HG03175 (cell line): ENCODE measurements around the gene PIEZO1.
A peak's percentile ranks its signal among the peaks of the same experiment; 100 is the strongest.

Experiments
- ATAC-seq: cut with Tn5 transposase; IDR thresholded peaks from one replicate; pipeline ENCODE4 v1.9.1; 2021; ENCODE audit warnings: mild to moderate bottlenecking, moderate library complexity; ENCODE audit not compliant: unreplicated experiment

PIEZO1 gene

DNA sequence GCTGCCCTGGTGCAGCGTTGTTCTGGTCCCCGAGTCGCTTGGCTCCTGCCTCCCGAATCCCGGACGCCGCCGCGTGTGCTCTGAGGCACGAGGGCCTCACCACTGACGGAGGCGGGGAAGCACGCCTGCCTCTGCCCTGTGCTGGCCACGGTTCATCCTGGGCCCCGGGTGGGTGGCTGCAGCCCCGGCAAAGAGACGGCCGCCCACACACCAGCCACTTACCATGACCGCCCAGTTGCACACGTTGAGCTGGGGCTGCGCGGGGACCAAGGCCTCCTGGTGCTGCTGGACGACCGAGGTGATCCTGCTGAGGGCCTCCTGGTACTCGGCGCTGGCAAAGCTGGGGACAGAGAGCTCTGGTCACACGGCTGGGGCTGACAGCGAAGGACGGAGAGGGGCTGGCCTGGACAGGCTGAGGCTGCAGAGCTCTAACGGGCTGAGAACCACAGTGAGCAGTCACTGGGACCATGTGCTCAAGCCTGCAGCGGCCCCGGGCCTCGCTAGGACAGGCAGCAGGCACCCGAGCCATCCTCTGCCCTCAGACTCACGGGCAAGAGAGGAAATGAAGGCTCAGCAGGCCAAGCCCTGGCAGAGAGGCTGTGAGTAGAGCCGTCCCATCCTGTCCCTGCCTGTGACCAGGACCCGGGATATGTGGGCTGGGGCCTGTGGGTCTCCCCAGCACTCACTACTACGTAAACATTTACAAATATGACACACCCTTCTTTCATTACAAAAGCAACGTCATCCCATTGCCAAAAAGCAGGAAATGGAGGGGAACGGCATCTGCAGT, 33.0 kb upstream of the PIEZO1 start:
- ATAC-seq = no peak

DNA sequence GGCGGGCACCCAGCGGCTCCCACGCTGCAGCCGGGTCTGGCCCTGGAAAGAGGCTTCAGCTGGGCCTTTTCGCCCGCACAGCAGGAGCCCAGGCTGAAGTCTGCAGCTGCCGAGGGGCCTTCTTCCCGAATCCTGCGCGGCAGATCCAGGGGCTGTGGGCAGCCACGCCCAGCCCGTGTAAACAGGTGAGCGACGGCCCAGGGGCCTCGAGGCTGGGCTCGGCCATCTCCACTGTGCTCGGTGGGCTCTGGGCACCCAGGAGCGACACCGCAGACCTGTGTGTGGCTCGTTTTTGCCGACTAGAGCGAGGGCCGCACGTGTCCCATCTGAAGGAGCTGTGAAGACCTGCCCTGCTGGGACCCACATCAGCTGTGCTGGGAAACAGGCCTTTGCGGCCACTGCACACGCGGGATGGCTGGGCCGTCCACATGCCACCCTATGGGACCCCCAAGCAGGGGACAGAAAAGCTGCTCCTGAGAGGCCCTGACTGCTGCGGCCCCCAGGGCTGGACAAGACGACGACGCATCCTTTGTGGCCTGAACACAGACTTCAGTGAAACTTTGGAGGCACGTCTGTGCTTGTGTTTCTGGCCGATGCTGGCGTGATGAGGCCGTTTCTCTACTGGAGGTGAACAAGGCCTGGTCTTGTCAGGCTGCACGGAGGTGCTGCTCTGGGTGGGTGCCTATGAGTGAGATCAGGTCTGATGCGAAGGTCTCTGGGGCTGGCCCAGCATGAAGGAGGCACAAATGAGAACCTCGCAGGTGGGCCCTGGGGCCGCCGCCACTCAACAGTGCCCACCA, 31.9 kb upstream of the PIEZO1 start:
- ATAC-seq = no peak

DNA sequence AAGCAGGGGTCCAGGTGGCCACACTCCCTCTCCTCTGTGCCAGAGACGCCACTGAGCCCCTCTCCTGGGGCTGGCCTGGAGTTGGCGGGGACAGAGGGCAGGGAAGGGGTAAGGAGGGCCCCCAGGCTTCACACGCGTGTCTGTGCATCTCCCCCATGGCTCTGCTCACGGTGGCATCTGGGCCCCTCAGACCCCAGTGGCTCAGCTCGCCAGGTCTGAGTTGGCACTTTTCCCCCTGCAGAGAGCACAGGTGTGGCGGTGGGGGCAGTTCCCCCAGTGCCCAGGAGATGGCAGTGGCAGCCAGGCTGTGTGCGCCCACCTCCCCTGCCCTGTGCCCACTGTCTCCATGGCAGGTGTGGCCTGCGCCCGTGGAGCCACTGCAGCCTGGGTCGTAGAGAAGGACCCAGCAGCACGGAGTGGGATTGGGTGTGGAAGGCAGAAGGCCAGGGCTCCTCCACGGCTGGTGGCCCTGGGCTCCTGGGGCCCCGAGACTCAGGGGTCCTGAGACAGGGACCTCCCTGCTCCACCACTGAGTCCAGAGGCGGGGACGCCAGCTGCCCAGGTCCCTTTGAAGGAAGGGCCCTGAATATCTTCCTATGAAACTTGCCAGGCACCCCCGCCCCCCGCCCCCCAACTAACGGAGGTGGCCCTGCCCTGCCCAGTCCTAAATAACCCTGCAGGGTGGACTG, 31.0 kb upstream of the PIEZO1 start:
- no peak for ATAC-seq

DNA sequence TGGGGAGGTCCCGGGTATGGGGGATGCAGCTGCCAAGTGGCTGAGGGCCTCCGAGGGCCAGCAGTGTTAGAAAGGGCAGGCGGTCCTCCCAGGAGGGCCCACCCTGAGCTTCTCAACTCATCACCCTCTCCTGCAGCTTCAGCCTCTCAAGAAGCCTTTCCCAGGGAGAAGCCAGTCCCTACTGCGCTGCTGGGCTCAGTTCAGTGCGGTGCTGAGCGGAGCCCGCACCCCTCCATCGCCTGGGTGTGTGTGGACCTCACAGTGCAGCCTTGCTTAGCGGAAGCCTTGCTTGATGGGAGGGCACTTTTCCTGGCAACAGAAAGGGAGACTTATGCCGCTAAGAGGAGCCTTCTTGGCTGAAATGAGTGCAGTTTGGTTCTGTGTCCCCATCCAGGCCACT, 30.2 kb upstream of the PIEZO1 start:
- ATAC-seq = no peak

DNA sequence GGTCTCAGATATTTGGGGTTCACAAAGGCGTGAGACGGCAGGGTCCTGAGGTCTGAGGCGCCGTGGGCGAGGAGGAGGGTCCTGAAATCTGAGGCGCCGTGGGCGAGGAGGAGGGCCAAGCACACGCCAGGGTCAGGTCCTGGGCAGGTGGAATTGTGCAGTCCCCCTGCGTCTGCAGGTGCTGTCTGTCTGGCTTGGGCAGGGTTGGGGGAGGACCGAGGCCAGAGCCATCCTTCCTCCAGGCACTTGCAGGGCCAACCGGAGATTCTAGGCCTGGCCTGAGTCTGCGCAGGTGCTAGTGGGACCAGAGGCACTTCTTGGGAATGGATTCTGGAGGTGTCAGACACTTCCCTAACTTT, 29.1 kb upstream of the PIEZO1 start:
- ATAC-seq = no peak

DNA sequence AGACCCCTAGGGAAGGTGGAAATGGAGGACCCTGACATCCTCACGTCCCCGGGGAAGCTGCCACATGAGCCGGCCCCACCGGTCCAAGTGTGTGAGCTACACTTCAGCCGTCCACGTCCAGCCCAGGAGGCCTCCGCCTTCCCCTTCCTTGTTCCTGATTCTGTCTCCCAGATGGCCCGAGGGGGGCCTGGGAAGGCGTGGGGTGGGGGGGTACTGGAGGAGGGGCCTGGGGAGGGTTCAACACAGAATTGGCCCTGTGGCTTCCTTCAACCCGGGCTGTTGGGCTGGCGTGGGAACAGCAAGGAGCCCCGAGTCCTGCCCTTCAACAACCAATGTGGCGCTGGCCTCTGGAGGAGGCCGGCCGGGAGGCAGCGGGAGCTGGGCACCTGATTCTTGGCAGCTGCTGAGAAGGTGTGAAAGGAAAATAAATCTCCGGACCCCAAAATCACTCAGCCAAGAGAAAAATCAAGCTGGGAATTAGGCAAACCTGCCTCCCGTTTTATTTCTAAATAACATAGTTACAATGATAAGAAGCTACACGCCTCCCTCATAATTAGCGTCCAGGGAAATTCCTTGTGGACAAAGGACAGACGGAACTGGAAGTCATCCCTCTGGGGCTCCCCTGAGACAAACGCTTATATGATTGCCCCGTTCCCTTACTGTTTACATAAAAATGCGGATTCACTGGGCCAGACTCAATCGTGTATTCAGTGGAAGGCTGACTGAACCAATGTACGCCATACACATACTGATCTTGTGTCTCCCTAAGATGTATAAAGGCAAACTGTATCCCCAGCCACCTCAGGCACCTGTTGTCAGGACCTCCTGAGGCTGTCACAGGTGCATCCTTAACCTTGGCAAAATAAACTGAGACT, 28.5 kb upstream of the PIEZO1 start:
- no peak for ATAC-seq

DNA sequence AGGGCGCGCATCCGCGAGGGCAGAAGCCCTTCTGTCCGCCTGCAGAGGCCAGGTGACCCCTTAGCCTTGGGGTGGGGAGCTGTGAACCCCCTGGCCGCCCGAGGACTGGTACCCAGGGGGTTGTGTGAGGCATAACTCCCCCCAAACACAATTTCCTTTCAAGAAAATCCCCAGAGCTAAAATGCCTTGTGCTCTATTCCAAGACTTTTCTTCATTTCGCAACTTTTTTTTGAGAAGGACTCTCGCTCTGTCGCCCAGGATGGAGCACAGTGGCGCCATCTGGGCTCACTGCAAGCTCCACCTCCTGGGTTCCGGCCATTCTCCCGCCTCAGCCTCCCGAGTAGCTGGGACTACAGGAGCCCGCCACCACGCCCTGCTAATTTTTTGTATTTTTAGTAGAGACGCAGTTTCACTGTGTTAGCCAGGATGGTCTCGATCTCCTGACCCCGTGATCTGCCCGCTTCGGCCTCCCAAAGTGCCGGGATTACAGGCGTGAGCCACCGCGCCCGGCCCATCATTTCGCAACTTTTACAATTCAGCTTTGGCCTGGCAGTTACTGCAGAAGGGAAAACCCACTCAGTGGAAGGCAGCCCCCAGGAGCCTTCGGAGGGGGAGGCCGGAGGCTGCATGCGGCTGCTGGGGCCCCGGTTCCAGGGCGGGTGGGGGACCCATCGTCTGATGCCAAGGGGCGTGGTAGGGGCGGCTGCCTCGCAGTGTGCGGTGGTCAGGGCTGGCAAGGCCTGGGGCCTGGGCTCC, 27.7 kb upstream of the PIEZO1 start:
- ATAC-seq = no peak

DNA sequence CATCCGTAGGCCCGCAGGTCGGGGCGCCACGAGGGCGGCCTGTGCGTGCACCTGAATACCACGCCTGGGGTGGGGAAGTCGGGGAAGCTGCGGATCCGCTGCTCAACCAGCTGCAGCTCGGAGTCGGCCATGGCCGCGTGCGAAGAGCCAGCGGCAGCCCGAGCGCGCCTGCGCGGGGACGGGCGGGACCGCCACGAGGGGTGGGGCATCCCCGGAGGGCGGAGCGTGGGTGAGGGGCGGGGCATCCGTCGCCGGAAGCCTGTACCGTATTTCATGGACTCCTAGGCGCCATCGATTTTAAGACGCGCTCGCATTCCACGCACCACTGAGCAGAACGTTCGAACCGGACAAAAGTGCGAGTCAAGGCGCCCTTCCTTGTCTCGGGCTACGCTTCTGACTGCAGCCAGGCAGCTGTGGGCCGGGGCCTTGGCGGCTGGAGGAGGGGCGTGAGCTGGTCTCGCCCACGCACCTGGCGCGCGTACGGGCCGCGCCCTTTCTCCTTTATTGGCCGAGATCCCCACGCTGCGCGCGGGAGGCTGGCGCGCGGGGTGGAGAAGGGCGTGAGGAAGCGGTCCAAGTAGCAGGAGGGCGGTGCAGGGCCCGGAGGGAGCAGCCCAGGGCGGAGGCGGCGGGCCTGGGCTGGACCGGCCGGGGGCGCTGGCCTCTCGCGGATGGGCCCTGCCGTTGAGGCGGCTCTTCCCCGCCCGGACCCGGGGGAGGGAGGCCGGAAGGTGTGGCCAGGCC, 26.9 kb upstream of the PIEZO1 start, which contains the start of gene APRT:
Gene APRT (minus strand): TSS at position 160 of the 744 bp plus-strand sequence. CDS start 29 bp downstream, at position 131.
- ATAC-seq = peak; percentile 78

DNA sequence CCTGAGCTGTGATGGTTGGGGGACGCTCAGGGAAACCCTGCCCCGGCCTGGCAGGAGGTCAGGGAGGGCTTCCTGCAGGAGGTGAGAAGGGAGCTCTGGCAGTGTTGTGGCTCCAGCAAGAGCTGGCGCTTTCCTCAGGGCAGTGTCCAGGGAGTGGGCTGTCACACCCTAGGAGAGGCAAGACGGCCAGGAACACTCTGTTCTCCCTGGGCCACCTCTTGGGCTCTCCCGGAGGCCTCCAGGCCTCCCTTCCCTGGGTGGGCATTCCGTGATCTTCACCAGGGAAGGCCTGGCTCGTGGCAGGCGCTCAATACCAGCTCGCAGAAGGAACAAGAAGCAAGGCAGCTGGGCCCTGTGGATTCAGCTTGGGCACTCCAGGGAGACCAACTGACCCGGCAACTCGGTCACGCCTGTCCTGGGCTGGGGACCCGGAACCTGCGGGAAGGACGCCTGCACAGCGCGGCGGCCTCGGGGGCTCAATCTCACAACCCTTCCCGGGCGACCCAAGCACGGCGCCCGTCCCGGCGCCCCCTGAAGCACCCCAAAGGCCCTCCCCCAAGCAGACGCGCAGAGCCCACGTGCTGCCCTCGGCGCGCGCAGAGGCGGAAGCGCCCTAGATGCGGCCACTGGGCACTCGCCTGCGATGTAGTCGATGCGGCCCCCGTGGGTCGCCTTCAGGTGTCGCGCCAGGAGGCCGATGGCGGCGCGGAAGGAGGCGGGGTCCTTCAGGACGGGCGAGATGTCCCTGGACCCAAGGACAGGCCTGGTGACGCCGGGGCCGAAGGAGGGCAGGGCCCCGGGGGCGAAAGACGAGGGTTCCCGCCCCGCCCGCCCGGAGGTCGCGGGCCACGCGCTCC, 26.1 kb upstream of the PIEZO1 start:
- peak; percentile 47 for ATAC-seq

DNA sequence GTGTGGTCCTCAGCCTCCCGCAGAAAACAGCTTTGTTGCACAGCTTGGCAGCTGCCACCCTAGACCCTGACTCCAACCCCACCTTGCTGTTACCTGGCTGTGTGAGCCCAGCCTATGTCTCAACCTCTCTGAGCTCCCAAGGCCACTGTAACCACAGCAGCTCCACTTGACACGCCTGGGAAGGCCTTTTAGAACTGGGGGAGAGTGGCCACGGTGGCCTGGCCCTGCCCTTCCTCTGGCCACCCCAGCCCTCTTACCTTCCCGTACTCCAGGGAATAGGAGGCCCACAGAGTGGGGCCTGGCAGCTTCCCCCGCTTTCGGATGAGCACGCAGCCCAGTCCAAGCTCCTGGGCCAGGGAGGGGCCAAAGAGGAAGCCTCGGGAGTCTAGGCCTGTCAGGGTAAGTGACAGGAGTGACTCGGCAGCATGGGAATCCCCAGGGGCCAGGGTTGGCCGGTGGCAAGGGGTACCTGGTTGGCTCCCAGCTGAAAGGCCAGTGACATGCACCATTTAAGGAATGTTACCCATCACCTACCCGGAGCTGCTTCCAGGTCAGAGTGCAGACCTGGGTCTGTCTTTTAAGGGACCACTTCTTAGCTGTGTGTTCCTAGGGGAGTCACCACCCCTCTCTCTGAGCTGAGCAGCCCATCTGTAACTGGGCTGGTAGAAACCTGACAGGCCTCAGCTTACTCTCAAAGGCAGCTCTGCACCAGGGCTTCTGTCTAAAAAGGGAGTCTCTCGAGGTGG, 25.3 kb upstream of the PIEZO1 start:
- ATAC-seq = no peak

DNA sequence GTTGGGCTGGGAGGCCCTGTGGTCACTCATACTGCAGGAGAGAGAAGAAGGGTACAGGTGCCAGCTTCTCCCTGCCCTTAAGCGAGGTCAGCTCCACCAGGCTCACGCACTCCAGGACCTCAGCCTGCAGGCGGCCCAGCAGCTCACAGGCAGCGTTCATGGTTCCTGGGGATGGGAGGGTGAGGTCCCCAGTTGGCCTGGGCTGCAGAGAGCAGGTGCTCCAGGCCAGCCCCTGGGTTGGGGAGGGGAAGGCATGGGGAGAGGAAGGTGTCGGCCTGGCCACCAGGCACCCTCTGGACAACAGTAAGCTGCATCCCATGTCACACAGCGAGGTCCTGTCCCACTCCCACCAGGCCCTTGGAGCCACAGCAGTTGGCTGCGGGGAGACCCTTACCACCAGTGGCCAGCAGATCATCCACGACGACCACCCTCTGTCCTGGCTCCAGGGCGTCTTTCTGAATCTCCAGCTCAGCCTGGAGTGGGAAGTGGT, 24.7 kb upstream of the PIEZO1 start:
- ATAC-seq = no peak

DNA sequence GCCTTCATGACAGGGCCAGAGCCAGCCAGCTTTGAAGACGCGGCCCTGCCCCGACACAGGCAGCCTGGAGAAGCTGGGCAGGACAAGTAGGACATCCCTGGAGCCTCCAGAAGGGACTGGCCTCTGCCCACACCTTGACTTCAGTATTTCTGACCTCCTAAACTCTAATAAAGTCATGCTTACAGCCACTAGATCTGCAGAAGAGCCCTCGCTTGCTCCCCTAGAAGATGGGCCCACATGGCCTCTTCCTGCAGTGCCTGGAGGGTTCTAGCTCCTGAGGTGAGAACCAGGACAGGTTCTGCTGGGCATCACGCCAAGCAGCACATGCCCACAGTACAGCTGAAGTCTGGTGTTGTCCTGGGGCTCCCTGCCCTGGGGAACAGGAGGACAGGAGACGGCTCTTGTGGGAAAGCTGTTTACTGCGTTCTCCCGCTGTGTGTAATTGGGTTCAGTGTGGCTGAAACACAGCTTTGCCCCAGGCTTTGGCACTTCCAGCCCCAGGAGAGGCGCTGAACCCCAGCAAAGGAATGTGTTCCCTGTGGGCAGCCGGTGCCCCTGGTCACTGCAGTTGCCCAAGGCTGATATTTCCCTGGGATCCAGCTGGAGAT, 24.2 kb upstream of the PIEZO1 start:
- ATAC-seq = no peak

DNA sequence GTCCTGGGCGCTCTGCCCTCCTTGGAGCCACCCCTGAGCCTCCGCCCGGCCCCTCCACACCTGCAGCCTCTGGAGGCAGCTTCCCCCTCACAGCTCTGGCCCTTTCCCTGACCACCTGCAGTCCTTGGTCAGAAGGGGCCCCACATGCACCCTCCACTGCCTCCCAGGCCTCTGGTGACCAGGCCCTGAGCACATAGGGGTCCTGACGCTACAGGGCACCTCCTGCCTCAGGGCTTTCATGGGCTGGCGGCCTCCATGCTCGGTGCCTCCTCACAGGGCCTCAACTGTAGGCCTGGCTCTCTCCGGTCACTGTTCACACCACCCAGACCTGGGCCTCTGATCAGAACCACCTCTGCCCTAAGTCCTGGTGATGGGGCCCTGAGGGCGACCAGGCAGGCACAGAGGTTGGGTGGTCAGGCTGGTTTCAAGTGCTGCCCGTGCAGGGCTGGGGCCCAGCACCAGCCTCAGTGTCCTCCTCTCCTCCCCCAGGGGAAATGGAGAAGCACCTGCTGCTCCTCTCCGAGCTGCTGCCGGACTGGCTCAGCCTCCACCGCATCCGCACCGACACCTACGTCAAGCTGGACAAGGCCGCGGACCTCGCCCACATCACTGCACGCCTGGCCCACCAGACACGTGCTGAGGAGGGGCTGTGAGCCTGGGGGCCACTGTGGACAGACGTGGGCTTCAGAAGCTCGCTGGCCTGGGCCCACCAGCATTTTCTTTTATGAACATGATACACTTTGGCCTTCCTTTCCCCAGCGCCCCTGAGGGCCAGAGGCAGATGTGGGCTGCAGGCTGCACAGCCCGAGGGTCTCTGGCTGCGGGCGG, 22.8 kb upstream of the PIEZO1 start:
- ATAC-seq = no peak

DNA sequence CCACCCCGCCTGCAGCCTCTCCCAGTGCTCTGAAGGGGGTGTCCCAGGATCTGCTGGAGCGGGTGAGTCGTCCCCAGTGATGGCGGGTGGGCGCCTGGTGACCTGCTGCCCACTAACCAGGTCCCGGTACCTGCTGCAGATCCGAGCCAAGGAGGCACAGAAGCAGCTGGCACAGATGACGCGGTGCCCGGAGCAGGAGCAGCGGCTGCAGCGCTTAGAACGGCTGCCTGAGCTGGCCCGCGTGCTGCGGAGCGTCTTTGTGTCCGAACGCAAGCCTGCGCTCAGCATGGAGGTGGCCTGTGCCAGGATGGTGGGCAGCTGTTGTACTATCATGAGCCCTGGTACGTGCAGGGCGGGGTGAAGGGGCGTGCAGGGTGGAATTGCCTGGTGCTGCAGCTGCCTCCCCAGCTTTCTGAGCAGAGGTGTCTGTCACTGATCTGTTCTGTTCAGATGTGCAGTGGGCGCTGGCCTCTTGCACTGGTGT, 22.2 kb upstream of the PIEZO1 start:
- no peak for ATAC-seq

DNA sequence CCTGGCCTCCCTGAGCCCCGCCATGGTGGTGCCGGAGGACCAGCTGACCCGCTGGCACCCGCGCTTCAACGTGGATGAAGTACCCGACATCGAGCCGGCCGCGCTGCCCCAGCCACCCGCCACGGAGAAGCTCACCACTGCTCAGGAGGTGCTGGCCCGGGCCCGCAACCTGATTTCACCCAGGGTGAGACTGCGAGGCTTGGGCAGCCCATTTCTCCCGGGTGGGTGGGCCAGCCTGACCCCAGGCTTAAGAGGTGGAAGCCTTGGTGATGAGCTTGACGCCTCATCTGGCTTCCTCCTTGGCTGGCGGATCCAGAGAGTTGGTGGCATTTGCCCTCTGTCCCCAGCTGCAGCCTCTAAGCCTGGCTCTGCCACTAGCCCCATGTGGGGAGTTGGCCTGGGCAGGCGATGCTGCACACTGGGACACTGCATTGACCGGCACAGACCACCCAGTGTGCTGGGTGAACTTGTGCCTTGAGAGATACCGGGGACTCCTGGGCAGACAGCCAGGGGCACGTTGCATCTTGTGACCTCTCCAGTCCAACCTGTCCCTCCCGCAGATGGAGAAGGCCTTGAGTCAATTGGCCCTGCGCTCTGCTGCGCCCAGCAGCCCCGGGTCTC, 21.6 kb upstream of the PIEZO1 start:
- ATAC-seq = no peak
